Osteocyte (in vitro differentiated cells): ENCODE measurements around the gene OSBPL5. TPM values are rescaled to one million over a fixed set of nuclear protein-coding genes. Genes with fewer than 3 reads are reported as not detected.
A peak's percentile ranks its signal among the peaks of the same experiment; 100 is the strongest.

Source experiments
- DNase-seq: peaks from one replicate; pipeline ENCODE4 v3.0.0; 2021; ENCODE audit warnings: mixed read lengths; ENCODE audit not compliant: unreplicated experiment; ENCODE audit errors: extremely low spot score
- H3K27ac Mint-ChIP-seq: one replicate; pipeline ENCODE4 v1.8.0; 2021; ENCODE audit warnings: mild to moderate bottlenecking, mixed read lengths; ENCODE audit not compliant: unreplicated experiment
- H3K27me3 Mint-ChIP-seq: one replicate; pipeline ENCODE4 v1.8.0; 2021; ENCODE audit warnings: mixed read lengths; ENCODE audit not compliant: unreplicated experiment
- H3K36me3 Mint-ChIP-seq: one replicate; pipeline ENCODE4 v1.8.0; 2021; ENCODE audit warnings: mixed read lengths; ENCODE audit not compliant: unreplicated experiment
- H3K4me1 Mint-ChIP-seq: one replicate; pipeline ENCODE4 v1.8.0; 2021; ENCODE audit warnings: mixed read lengths; ENCODE audit not compliant: unreplicated experiment
- H3K4me3 Mint-ChIP-seq: one replicate; pipeline ENCODE4 v1.8.0; 2021; ENCODE audit warnings: mild to moderate bottlenecking, moderate library complexity, mixed read lengths; ENCODE audit not compliant: unreplicated experiment
- H3K9me3 Mint-ChIP-seq: one replicate; pipeline ENCODE4 v1.8.0; 2021; ENCODE audit warnings: mixed read lengths; ENCODE audit not compliant: unreplicated experiment
- total RNA-seq: library from RNA; stranded (reverse); gene quantifications from 2 replicates; pipeline ENCODE4 v1.2.1, GENCODE V29; 2021
- TF ChIP-seq, protein P1 (sequence below): fragments of 200-600 bp; sonication (generic); IDR thresholded peaks from 2 replicates; pipeline ENCODE4 v1.5.0; 2021; ENCODE audit warnings: antibody characterized with exemption, mild to moderate bottlenecking, moderate library complexity

OSBPL5 gene
- total RNA-seq, 1 donor from 2014 or later, result 47.9 TPM

DNA sequence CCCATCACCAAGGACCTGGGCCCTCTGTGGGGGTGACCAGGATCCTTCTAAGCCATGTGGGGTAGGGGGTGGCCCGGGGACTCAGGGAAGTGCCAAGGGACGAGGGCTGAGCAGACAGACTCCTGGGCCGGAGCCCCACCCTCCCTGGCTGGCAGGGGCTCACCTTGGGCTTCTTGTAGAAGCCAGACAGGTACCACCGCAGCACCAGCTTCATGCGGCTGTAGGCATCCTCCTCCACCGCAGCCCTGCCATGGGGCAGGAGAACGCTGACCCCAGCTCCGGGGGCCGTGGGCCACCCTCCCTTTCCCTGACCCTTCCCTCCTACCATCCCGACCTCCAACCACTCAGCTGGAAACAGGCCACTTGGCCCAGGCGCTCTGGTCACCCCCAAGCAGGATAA, 62.0 kb downstream of the OSBPL5 start:
- DNase-seq, result no peak
- TF ChIP-seq, protein P1, sequence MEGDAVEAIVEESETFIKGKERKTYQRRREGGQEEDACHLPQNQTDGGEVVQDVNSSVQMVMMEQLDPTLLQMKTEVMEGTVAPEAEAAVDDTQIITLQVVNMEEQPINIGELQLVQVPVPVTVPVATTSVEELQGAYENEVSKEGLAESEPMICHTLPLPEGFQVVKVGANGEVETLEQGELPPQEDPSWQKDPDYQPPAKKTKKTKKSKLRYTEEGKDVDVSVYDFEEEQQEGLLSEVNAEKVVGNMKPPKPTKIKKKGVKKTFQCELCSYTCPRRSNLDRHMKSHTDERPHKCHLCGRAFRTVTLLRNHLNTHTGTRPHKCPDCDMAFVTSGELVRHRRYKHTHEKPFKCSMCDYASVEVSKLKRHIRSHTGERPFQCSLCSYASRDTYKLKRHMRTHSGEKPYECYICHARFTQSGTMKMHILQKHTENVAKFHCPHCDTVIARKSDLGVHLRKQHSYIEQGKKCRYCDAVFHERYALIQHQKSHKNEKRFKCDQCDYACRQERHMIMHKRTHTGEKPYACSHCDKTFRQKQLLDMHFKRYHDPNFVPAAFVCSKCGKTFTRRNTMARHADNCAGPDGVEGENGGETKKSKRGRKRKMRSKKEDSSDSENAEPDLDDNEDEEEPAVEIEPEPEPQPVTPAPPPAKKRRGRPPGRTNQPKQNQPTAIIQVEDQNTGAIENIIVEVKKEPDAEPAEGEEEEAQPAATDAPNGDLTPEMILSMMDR, result no peak
- Mint-ChIP-seq H3K4me1 (no peaks in the 10 kb centered on the region), H3K27ac (no peak overlapping the region), H3K4me3 (no peak overlapping the region), H3K27me3 (no peaks in the 10 kb centered on the region), H3K36me3 (peaks cover 24% of the 10 kb centered on the region), H3K9me3 (no peaks in the 10 kb centered on the region)

DNA sequence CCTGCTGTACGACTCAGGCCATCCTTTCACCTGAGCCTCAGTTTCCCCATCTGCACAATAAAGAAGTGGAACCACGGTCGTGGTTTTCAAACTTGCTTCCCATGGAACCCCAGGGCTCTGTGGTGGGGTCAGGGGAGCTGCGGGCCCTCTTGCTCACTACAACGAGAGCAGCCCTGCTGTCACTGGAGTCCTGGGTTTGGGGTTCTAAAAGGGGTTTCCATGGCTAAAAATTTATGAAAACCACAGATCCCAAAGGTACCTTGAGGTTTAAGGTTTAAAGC, 62.5 kb downstream of the OSBPL5 start:
- no peak for DNase-seq
- Mint-ChIP-seq H3K27me3 (no peaks in the 10 kb centered on the region), H3K4me3 (no peak overlapping the region), H3K4me1 (no peaks in the 10 kb centered on the region), H3K27ac (no peak overlapping the region), H3K9me3 (no peaks in the 10 kb centered on the region), H3K36me3 (peaks cover 22% of the 10 kb centered on the region)
- TF ChIP-seq, protein P1, result no peak

DNA sequence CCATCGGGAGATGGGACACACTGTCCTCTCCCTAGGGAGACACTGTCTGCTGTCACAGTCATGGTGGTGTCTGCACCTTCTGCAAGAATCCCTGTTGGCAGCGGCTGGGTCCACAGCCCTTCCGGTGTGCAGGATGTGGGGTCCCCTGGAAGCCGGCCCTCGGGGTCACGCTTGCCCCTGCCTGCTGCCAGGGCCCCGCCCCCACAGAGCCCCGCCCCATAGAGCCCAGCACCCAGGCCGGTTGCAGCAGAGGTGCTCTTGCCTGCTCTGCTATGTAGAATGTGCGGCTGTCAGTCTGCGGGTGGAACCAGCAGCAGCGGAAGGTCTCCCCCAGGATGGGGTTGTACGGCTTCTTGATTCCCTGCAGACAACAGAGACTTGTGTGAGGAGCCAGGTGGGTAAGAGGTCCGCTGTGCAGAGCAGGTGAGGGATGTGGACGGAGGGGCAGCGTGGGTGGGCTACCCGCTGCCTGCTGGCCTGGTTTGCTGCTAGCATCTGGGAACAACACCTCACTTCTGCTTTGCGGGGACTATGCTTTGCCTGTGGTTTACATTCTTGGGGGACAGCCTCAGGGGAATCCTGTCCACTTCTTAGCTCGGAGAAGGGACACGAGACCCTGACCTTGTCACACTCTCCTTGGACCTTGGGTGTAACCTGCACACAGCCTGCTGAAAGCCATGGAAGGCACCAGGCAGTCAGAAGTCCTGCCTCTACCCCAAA, 63.0 kb downstream of the OSBPL5 start:
- no peak overlapping the region for H3K4me3 Mint-ChIP-seq
- peaks cover 21% of the 10 kb centered on the region for H3K36me3 Mint-ChIP-seq
- H3K9me3 Mint-ChIP-seq, result no peaks in the 10 kb centered on the region
- H3K27me3 Mint-ChIP-seq, result no peaks in the 10 kb centered on the region
- DNase-seq, result no peak
- no peak overlapping the region for H3K27ac Mint-ChIP-seq
- TF ChIP-seq, protein P1, result no peak
- no peaks in the 10 kb centered on the region for H3K4me1 Mint-ChIP-seq

DNA sequence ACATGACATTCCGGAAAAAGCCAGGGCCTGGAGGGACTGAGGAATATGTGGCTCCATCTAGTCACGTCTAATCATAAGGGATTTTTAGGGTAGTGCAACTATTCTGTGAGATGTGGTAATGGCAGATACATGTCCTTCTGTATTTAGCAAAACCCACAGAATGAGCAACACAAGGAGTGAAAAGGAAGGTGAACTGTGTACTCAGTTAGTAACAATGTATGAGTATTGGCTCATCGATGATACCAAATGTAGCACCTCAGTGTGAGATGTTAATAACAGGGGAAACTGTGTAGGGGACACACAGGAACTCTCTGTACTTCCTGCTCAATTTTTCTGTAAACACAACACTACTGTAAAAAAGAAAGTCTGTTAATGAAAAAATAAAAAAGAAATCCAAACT, 65.9 kb downstream of the OSBPL5 start:
- Mint-ChIP-seq H3K4me3 (no peak overlapping the region), H3K36me3 (peaks cover 12% of the 10 kb centered on the region), H3K4me1 (peaks cover 20% of the 10 kb centered on the region), H3K27ac (no peak overlapping the region), H3K27me3 (no peaks in the 10 kb centered on the region), H3K9me3 (no peaks in the 10 kb centered on the region)
- TF ChIP-seq, protein P1, result no peak
- DNase-seq, result no peak

- TF ChIP-seq, protein P1, result no peak
- no peaks in the 10 kb centered on the region for H3K27me3 Mint-ChIP-seq
- DNase-seq, result no peak
- peaks cover 17% of the 10 kb centered on the region for H3K36me3 Mint-ChIP-seq
- no peaks in the 10 kb centered on the region for H3K9me3 Mint-ChIP-seq
- no peak overlapping the region for H3K4me3 Mint-ChIP-seq
- peaks cover 23% of the 10 kb centered on the region for H3K4me1 Mint-ChIP-seq
- H3K27ac Mint-ChIP-seq, result peak overlapping the region; percentile 83
These were observed 68.1 kb downstream of the OSBPL5 start for GRCh38 chr11:3096909-3097530.
